H1 (cell line): ENCODE data around the gene AIFM3. TPM values are rescaled to one million over a fixed set of nuclear protein-coding genes. Genes with fewer than 3 reads are reported as not detected.

Experiments used
- CTCF ChIA-PET: fragments of 300-600 bp; sonication (Branson Sonifier 250); formaldehyde crosslinking; loops from one replicate; lab custom pipeline; 2021; ENCODE audit not compliant: partially characterized antibody; lab: Charles Lee
- POLR2A ChIA-PET: fragments of 300-600 bp; sonication (Branson Sonifier 250); formaldehyde crosslinking; loops from one replicate; lab custom pipeline; 2021; ENCODE audit warnings: inconsistent platforms; ENCODE audit not compliant: partially characterized antibody; lab: Charles Lee
- DNase-seq, 2 experiments: peaks; one replicate each; pipeline versions ENCODE4 v3.0.0 to v3.0.0-alpha.2; 2010 to 2022; ENCODE audit warnings: low spot score in 2 of 2, low read depth in 1 of 2, mixed read lengths in 1 of 2
- FAIRE-seq: peaks from 2 replicates; lab custom pipeline; 2011; peaks lifted over from hg19 to GRCh38; lab: Jason Lieb, UNC
- H2AFZ ChIP-seq: 2 replicates; pipeline ENCODE4 v1.8.1; 2012; ENCODE audit warnings: low read length, inconsistent platforms
- H2AK5ac ChIP-seq: 2 replicates; pipeline ENCODE4 v1.6.1; 2013; ENCODE audit warnings: low read depth, low read length
- H2BK120ac ChIP-seq: replicated peaks from 2 replicates; pipeline ENCODE3; 2013; ENCODE audit warnings: low read depth, low read length, inconsistent platforms
- H2BK12ac ChIP-seq: 2 replicates; pipeline ENCODE4 v1.6.1; 2013; ENCODE audit warnings: low read depth, low read length
- H2BK15ac ChIP-seq: 2 replicates; pipeline ENCODE4 v1.6.1; 2013; ENCODE audit warnings: low read length
- H2BK20ac ChIP-seq: 2 replicates; pipeline ENCODE4 v1.6.1; 2013; ENCODE audit warnings: low read length
- H2BK5ac ChIP-seq: 2 replicates; pipeline ENCODE4 v1.6.1; 2013; ENCODE audit warnings: low read depth, low read length
- H3K14ac ChIP-seq: 2 replicates; pipeline ENCODE4 v1.6.1; 2013; ENCODE audit warnings: inconsistent platforms; ENCODE audit not compliant: insufficient read length
- H3K18ac ChIP-seq: 2 replicates; pipeline ENCODE4 v1.6.1; 2013; ENCODE audit warnings: low read length; ENCODE audit errors: extremely low read depth
- H3K23ac ChIP-seq: 2 replicates; pipeline ENCODE4 v1.6.1; 2013; ENCODE audit warnings: inconsistent platforms; ENCODE audit not compliant: insufficient read length
- H3K23me2 ChIP-seq: 2 replicates; pipeline ENCODE4 v1.6.1; 2013; ENCODE audit warnings: low read depth, low read length
- H3K27ac ChIP-seq: 2 replicates; pipeline ENCODE4 v1.6.1; 2011; ENCODE audit warnings: low read depth, low read length, inconsistent platforms
- H3K27me3 ChIP-seq, 4 experiments: replicated peaks in 1 of 4; 1 replicate in 1 of 4; 2 replicates in 3 of 4; pipeline versions ENCODE4 v1.6.1 to v1.8.1; 2011 to 2013; ENCODE audit warnings: low read length in 3 of 4, mild to moderate bottlenecking in 3 of 4, inconsistent platforms in 2 of 4, mixed read lengths in 2 of 4, moderate library complexity in 1 of 4; ENCODE audit not compliant: control insufficient read depth in 3 of 4, insufficient read depth in 3 of 4; ENCODE audit errors: extremely low read depth in 1 of 4
- H3K36me3 ChIP-seq, 4 experiments: 2 replicates each; pipeline versions ENCODE4 v1.6.1 to v1.8.1; 2011 to 2013; ENCODE audit warnings: mild to moderate bottlenecking in 4 of 4, low read length in 3 of 4, moderate library complexity in 2 of 4, control low read depth in 1 of 4, inconsistent platforms in 1 of 4; ENCODE audit not compliant: insufficient read depth in 4 of 4, control insufficient read depth in 2 of 4
- H3K4ac ChIP-seq: replicated peaks from 2 replicates; pipeline ENCODE3; 2013; ENCODE audit warnings: low read length, low read depth, mixed read lengths, inconsistent platforms; ENCODE audit not compliant: insufficient read length
- H3K4me1 ChIP-seq, 4 experiments: replicated peaks in 1 of 4; 1 replicate in 1 of 4; 2 replicates in 3 of 4; pipeline versions ENCODE4 v1.6.1 to v1.8.1; 2011 to 2013; ENCODE audit warnings: low read length in 3 of 4, inconsistent platforms in 2 of 4, mixed read lengths in 1 of 4; ENCODE audit not compliant: insufficient read depth in 4 of 4, control insufficient read depth in 3 of 4
- H3K4me2 ChIP-seq, 2 experiments: 2 replicates each; pipeline versions ENCODE4 v1.6.1 to v1.8.1; 2011 to 2013; ENCODE audit warnings: low read depth in 2 of 2, low read length in 2 of 2, control low read depth in 1 of 2, inconsistent platforms in 1 of 2, mild to moderate bottlenecking in 1 of 2; ENCODE audit not compliant: insufficient read depth in 1 of 2
- H3K4me3 ChIP-seq, 4 experiments: fragments of 200-600, 300-600 bp in 1 of 4; sonication (generic), shearing (Covaris generic), sonication (Bioruptor Twin) in 1 of 4; 2 replicates each; pipeline versions ENCODE4 v1.5.1 to v1.8.1; 2011 to 2016; ENCODE audit warnings: low read length in 4 of 4, low read depth in 3 of 4, control low read depth in 2 of 4, inconsistent platforms in 2 of 4, mild to moderate bottlenecking in 2 of 4, mixed read lengths in 1 of 4, moderate library complexity in 1 of 4; ENCODE audit not compliant: insufficient read depth in 2 of 4; ENCODE audit errors: extremely low read depth in 1 of 4
- H3K56ac ChIP-seq: replicated peaks from 2 replicates; pipeline ENCODE3; 2013; ENCODE audit warnings: low read depth, mild to moderate bottlenecking, mixed read lengths, low read length, inconsistent platforms; ENCODE audit not compliant: insufficient read length
- H3K79me1 ChIP-seq: 2 replicates; pipeline ENCODE4 v1.6.1; 2013; ENCODE audit warnings: low read depth, low read length, control low read depth
- H3K79me2 ChIP-seq, 2 experiments: 2 replicates each; pipeline versions ENCODE4 v1.6.1 to v1.8.1; 2012 to 2013; ENCODE audit warnings: low read length in 2 of 2, mild to moderate bottlenecking in 2 of 2, inconsistent platforms in 1 of 2; ENCODE audit not compliant: insufficient read depth in 2 of 2, control insufficient read depth in 1 of 2
- H3K9ac ChIP-seq, 4 experiments: replicated peaks in 1 of 4; 1 replicate in 1 of 4; 2 replicates in 3 of 4; pipeline versions ENCODE4 v1.6.1 to v1.8.1; 2011 to 2013; ENCODE audit warnings: low read depth in 3 of 4, low read length in 3 of 4, control low read depth in 2 of 4, mild to moderate bottlenecking in 2 of 4, moderate library complexity in 2 of 4, inconsistent platforms in 1 of 4; ENCODE audit errors: extremely low read depth in 1 of 4
- H3K9me3 ChIP-seq, 2 experiments: 2 replicates each; pipeline versions ENCODE4 v1.6.1 to v1.8.1; 2012 to 2013; ENCODE audit warnings: mild to moderate bottlenecking in 2 of 2, moderate library complexity in 2 of 2, control low read depth in 1 of 2, inconsistent platforms in 1 of 2, low read depth in 1 of 2, low read length in 1 of 2, mixed read lengths in 1 of 2; ENCODE audit not compliant: insufficient read depth in 2 of 2
- H4K20me1 ChIP-seq, 2 experiments: replicated peaks in 1 of 2; 2 replicates each; pipeline versions ENCODE3 to v1.8.1; 2011 to 2013; ENCODE audit warnings: inconsistent platforms in 2 of 2, low read length in 2 of 2, mild to moderate bottlenecking in 1 of 2; ENCODE audit not compliant: insufficient read depth in 2 of 2, control insufficient read depth in 1 of 2
- H4K5ac ChIP-seq: 2 replicates; pipeline ENCODE4 v1.6.1; 2013; ENCODE audit warnings: low read length, low read depth, mixed read lengths, inconsistent platforms; ENCODE audit not compliant: insufficient read length
- H4K8ac ChIP-seq: 2 replicates; pipeline ENCODE4 v1.8.0; 2013; ENCODE audit warnings: mild to moderate bottlenecking, moderate library complexity, low read length, inconsistent platforms; ENCODE audit not compliant: insufficient read depth; ENCODE audit errors: extremely low read depth
- H4K91ac ChIP-seq: replicated peaks from 2 replicates; pipeline ENCODE3; 2013; ENCODE audit warnings: low read length, mixed read lengths, inconsistent platforms; ENCODE audit not compliant: insufficient read length
- ATF3 ChIP-seq: IDR thresholded peaks from 2 replicates; pipeline ENCODE4 v1.6.1; 2011; ENCODE audit warnings: low read depth, mild to moderate bottlenecking, low read length; ENCODE audit not compliant: insufficient read depth
- CTBP2 ChIP-seq: IDR thresholded peaks from 2 replicates; pipeline ENCODE4 v1.7.0; 2011; ENCODE audit warnings: borderline replicate concordance, mild to moderate bottlenecking, moderate library complexity, mixed read lengths, low read length; ENCODE audit not compliant: insufficient read depth, insufficient read length
- E2F6 ChIP-seq: IDR thresholded peaks from 2 replicates; pipeline ENCODE4 v1.6.1; 2012; ENCODE audit warnings: inconsistent platforms
- MAFK ChIP-seq: IDR thresholded peaks from 2 replicates; pipeline ENCODE4 v1.6.1; 2012; ENCODE audit warnings: low read depth, mild to moderate bottlenecking, improper control_type of control experiment, low read length
- RAD21 ChIP-seq, 2 experiments: IDR thresholded peaks in 1 of 2; conservative IDR thresholded peaks in 1 of 2; 2 replicates each; pipeline ENCODE4 v1.6.1; 2011; ENCODE audit warnings: low read depth in 2 of 2, low read length in 2 of 2, improper control_type of control experiment in 1 of 2, inconsistent platforms in 1 of 2, mild to moderate bottlenecking in 1 of 2, moderate library complexity in 1 of 2
- SIN3A ChIP-seq, 2 experiments: IDR thresholded peaks in 1 of 2; conservative IDR thresholded peaks in 1 of 2; 2 replicates each; pipeline ENCODE4 v1.6.1; 2011 to 2012; ENCODE audit warnings: low read length in 2 of 2, improper control_type of control experiment in 1 of 2, low read depth in 1 of 2, mild to moderate bottlenecking in 1 of 2
- SIRT6 ChIP-seq: IDR thresholded peaks from one replicate; pipeline ENCODE4 v1.7.1; 2012; ENCODE audit warnings: low read length, inconsistent platforms
- SIX5 ChIP-seq: IDR thresholded peaks from 2 replicates; pipeline ENCODE4 v1.6.1; 2011; ENCODE audit warnings: mild to moderate bottlenecking, low read depth, low read length
- SRF ChIP-seq: IDR thresholded peaks from 2 replicates; pipeline ENCODE4 v1.6.1; 2011; ENCODE audit warnings: mild to moderate bottlenecking, low read depth, low read length, moderate library complexity
- WGBS, 2 experiments: shearing (Covaris generic) in 1 of 2; methylation state at CpG; one replicate each; pipeline versions ENCODE4 v1.1.6 to v1.1.7; 2013 to 2015; ENCODE audit warnings: low lambda C conversion rate in 2 of 2, mixed read lengths in 2 of 2, inconsistent platforms in 1 of 2, low coverage in 1 of 2, missing lambda C conversion rate in 1 of 2; ENCODE audit not compliant: insufficient replicate concordance in 2 of 2, insufficient coverage in 1 of 2, insufficient read length in 1 of 2; ENCODE audit errors: extremely low coverage in 1 of 2, missing lambda C conversion rate in 1 of 2; 5-methylcytosine and 5-hydroxymethylcytosine counted together
- polyA plus RNA-seq, 7 experiments: library from polyadenylated mRNA; depleted of rRNA in 3 of 7; stranded (reverse) in 5 of 7; unstranded in 2 of 7; fragments of >200 nt in 5 of 7; fragments of 200-250 nt in 2 of 7; gene quantifications; 1 replicate in 5 of 7; 2 replicates in 1 of 7; 4 replicates in 1 of 7; pipeline versions ENCODE4 v1.2.1 to v1.2.3, GENCODE V29; 2011 to 2013; ENCODE audit warnings: missing spikeins in 2 of 7, mixed read lengths in 2 of 7
- total RNA-seq: library from RNA; stranded (reverse); fragmentation: NEBNext Ultra II Directional; extraction: Animal tissue kit (Norgen Biotek cat#: 25700); gene quantifications from 2 replicates; pipeline ENCODE4 v1.2.1, GENCODE V29; 2021

Gene AIFM3
- total and polyA plus RNA-seq, 2 of the 8 experiments (the other 6 are each of a cell fraction or from before 2014, with no cell fraction given), result 0.86 to 1.4 TPM

- POLR2A ChIA-PET, result no interaction called here
- FAIRE-seq, result no peak
- no peak overlapping the region for H3K4me2 ChIP-seq
These were observed 51.3 kb downstream of the AIFM3 start for GRCh38 chr22:21018314-21018713.

More at GRCh38 chr22:21018314-21018713, 51.3 kb downstream of the AIFM3 start:
- Histone ChIP-seq H4K5ac (no peak overlapping the region), H3K23ac (no peak overlapping the region), H3K18ac (no peak overlapping the region), H3K79me1 (no peaks in the 10 kb centered on the region), H3K14ac (no peak overlapping the region), H2BK20ac (no peak overlapping the region), H3K4ac (no peak overlapping the region), H3K79me2 (no peaks in the 10 kb centered on the region), H3K56ac (no peak overlapping the region), H2AK5ac (no peak overlapping the region), H4K91ac (no peak overlapping the region), H4K20me1 (no peaks in the 10 kb centered on the region), H3K27me3 (peaks cover 0 to 2% (median 0%) of the 10 kb centered on the region in 4 experiments; a peak in 3 of 7 replicates), H3K4me1 (peaks cover 1 to 9% (median 5%) of the 10 kb centered on the region in 4 experiments; a peak in 6 of 7 replicates), H3K9ac (no peak overlapping the region; a peak in 1 of 7 replicates), H3K9me3 (no peaks in the 10 kb centered on the region), H2BK12ac (no peak overlapping the region), H2BK5ac (no peak overlapping the region), H2BK120ac (no peak overlapping the region), H3K4me3 (no peak overlapping the region), H3K36me3 (no peaks in the 10 kb centered on the region), H2AFZ (no peak overlapping the region), H3K23me2 (peaks cover 6% of the 10 kb centered on the region; the same call in 1 of the 2 replicates), H2BK15ac (no peak overlapping the region), H3K27ac (no peak overlapping the region), H4K8ac (no peak overlapping the region; the same call in 1 of the 2 replicates)
- no peak for DNase-seq
- CTCF ChIA-PET, result interaction anchor here (0.5 to 2.3 kb wide), 6 partner anchors 9 to 1012 kb away, joined by 3 to 9 read pairs (median 4); partner anchors contain the start of gene THAP7
- TF ChIP-seq CTBP2, result no peak
- no peak for TF ChIP-seq SIX5
- TF ChIP-seq SIRT6, result no peak
- TF ChIP-seq RAD21 (IDR thresholded peaks at IDR 0.05 in 1 of 2, conservative IDR thresholded peaks at IDR 0.05 in 1 of 2; ENCODE audit: low read depth in 2 of 2, low read length in 2 of 2), result no peak
- no peak for TF ChIP-seq E2F6
- TF ChIP-seq SIN3A (conservative IDR thresholded peaks at IDR 0.05 in 1 of 2, IDR thresholded peaks at IDR 0.05 in 1 of 2; ENCODE audit: low read depth in 1 of 2, low read length in 2 of 2), result no peak
- no peak for TF ChIP-seq ATF3
- no peak for TF ChIP-seq MAFK
- no peak for TF ChIP-seq SRF
- 92% methylated on average over 4 of the region's 4 CpGs; no CpG with 5 or more reads in 1 of the 2 experiments for WGBS, 2 experiments
